ENCODE measurements around the gene SYT14. TPM values are rescaled to one million over a fixed set of nuclear protein-coding genes. Genes with fewer than 3 reads are reported as not detected.
A peak's percentile ranks its signal among the peaks of the same experiment; 100 is the strongest.
"Not testable (repeated sequence)": the region's sequence is repeated elsewhere in the genome, so short reads cannot be mapped to it uniquely, and the experiment has no call there.

SYT14 gene
- polyA plus RNA-seq, 3 donors, result 0.39 to 0.45 (median 0.42) TPM

DNA sequence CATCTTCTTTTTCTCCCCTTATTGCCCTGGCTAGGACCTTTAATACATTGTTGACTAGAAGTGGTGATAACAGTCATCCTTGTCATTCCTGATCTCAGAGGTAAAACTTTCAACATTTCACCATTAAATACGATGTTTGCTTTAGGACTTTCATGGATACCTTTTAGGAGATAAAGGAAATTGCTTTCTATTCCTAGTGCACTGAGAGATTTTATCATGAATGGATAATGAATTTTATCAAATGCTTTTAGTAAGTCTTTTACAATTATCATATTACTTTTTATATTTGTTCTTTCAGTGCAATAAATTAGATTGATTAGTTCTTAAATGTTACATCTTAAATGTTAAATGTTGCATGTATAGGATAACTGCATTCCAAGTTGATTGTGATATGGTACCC, 147.3 kb downstream of the SYT14 start:
- DNase-seq (ENCODE audit: extremely low read depth in 1 of 11, low read depth in 9 of 11, low spot score in 4 of 11), result no peak

DNA sequence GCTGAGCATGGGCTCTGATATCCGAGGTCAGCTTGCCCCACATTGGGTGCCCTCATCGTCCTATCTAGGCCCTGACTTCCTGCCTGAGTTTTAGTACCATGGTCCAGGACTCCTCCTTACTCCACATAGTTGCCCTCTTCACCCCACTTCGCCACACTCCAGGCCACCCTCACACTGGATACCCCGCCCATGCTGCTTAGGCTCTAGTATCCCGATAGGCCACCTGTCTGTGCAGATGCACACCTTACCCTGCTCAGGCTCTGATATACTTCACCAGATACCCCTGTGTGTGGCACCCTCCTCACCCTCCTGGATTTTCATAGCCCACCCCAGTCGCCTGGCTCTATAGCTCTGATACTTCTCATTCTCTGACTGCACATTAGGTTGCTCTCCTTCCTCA, 149.0 kb downstream of the SYT14 start:
- DNase-seq (ENCODE audit: extremely low read depth in 1 of 11, low read depth in 9 of 11, low spot score in 4 of 11), result no peak

DNA sequence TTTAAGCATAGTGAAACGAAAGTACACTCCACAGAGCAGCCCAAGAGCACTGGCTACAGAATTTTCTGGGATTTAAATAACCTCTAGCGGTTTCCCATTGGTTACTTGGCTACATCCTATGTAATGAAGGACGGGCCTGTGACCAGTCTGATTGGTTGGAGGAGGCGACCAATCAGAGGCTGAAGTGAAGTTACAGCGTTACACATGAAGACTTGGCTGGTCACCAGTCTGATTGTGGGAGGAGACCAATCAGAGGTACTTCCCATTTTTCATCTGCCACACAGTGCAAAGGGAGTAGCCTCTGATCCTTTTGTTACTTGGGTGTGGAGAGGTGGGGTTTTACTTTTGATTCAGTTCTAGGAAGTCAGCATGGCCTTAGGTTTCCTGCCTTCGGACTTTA, 151.8 kb downstream of the SYT14 start:
- no peak for DNase-seq (ENCODE audit: extremely low read depth in 1 of 11, low read depth in 9 of 11, low spot score in 4 of 11)

DNA sequence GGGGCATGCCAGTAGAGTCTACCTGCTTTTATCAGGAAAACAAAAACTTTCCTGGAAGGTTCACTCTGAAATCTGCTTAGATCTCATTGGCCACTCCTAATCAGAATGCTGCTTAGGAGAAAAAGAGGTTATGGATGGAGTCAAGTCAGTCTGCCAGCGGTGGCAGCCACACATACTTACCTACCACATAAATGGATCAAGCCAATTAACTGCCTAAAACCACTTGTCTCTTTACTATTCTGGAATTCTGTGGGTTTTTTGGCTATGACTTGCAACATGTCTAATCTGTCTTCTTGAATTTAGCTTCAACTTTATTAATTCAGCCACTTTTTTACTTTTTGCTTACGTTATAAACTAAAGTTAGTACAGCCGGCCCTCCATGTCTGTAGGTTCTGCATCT, 154.3 kb downstream of the SYT14 start:
- DNase-seq (ENCODE audit: extremely low read depth in 1 of 11, low read depth in 9 of 11, low spot score in 4 of 11), result no peak

DNA sequence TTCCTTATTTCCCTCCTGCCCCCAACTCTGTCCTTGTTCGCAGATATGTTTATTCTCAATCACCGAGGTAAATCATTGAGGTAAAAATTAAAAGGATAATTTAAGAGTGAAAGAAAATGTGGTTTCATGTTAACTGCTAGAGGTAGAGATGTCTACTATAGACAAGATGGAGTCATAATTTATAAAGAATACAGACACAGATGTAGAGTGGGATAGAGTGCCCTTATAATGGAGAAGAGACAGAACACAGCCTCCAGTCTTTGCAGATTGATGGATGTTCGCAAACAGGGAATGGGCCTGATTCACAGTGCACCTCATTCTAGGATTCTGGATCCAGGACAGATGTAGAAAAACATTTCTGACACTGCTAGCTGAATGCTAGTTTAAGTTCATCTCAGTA, 155.4 kb downstream of the SYT14 start:
- no peak for DNase-seq (ENCODE audit: extremely low read depth in 1 of 11, low read depth in 9 of 11, low spot score in 4 of 11)

DNA sequence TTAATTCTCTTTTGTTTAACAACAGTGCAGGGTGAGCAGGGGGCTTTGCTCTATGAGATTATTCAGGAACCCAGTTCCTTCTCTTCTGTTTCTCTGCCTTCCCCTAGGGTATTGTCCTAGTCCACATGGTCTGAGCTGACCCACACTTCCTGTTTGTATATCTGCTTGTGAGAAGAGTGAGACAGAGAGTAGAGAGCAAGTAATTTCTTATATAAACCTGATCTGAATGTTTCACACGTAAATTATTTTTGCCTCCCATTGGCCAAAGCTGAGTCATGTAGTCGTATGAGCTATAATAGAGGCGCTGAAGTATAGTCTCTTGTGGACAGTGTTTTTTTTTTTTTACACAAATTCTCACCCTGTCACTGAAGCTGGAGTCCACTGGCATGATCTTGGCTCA, 160.3 kb downstream of the SYT14 start:
- no peak for DNase-seq (ENCODE audit: extremely low read depth in 1 of 11, low read depth in 9 of 11, low spot score in 4 of 11)

DNA sequence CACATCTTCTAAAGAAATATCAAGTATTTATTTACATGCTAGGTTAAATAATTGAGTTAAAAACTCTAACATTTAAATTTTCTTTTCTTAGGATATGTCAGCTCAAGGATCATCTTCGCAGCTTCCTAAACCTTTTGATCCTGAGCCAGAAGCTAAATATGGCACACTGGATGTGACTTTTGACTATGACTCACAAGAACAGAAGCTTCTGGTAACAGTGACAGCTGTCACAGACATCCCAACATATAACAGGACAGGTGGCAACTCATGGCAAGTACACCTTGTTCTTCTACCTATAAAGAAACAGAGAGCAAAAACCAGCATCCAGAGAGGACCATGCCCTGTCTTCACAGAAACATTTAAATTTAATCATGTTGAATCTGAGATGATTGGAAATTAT, 161.9 kb downstream of the SYT14 start:
- DNase-seq (ENCODE audit: extremely low read depth in 1 of 11, low read depth in 9 of 11, low spot score in 4 of 11), result no peak

DNA sequence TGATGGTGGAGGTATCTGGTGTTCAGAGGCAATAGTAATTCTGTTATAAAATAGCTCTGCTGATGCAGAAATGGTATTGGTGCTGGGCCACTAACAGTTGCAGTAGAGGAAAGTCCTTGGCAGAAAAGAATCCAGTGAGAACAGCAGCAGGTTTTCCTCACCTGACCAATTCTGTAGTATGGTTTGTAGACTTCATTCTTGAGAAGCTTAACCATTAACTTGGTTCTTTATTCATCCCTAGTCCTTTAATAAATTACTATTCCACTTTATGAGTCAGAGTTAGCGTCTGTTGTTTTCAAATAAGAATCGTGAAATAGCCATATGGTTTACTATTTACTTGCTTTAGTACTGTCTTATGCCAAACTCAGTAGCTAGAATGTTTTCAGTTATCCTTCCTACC, 166.1 kb downstream of the SYT14 start:
- DNase-seq (ENCODE audit: extremely low read depth in 1 of 11, low read depth in 9 of 11, low spot score in 4 of 11), result peak in 3 of 11 donors; percentile 3 to 27 (median 15)

DNA sequence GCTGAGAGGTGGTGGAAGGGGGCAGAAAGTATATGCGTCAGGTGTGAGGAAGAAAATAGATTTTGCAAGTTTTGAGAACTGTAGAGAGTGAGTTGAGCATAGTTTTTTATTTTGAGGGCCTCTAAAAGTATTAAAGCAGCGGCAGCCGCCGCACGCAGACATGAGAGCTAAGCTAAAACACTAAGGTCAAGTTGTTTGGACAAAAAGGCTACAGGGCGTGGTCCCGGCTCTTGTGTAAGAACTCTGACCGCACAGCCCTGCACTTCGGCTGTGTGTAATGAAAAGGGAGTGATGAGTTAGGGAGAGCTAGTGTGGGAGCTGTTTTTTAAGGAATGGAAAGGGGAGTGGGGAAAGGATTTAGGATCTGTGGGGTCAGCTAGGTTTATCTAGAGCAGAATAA, 174.9 kb downstream of the SYT14 start:
- not testable (repeated sequence) for DNase-seq (ENCODE audit: extremely low read depth in 1 of 11, low read depth in 9 of 11, low spot score in 4 of 11)

DNA sequence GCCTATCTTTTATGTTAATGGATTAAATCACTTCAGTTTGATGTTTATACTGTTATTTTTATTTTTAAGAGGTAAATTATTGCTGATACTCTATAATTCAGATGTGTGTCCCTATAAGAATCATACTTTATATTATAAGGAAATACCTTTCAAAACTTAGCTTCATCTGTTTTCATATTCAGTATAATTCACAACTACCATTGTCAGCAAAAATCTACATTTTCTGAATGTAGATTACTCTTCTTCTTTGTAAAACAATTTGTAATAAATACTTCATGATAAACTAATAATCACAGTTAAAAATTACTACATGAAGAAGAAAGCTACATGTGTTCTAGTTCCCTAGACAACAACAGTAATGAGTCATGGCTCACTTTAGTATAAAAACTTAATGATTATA, 179.2 kb downstream of the SYT14 start:
- no peak for DNase-seq (ENCODE audit: extremely low read depth in 1 of 11, low read depth in 9 of 11, low spot score in 4 of 11)

DNA sequence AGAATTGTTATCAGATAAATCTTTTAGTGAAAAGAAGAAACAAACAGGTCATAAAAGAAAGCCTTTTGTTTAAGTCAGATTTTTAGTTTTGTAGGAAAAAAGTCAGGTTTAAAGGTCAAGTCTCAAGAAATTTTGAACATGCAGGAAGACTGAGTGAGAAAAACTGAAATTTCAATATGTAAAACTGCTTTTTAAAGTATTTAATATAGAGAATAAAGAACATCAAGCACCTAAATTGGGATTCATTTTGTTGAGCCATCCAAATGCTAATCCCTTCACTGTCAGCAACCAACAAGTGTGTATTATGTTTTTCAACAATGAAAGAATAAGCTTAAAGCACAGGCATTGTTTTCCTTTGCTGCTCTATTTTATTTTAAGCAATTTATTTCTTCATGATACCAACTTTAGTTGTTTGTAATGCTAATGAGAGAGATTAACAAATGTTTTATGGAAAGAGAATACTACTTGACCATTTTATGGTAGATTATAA, 179.7 kb downstream of the SYT14 start:
- no peak for DNase-seq (ENCODE audit: extremely low read depth in 1 of 11, low read depth in 9 of 11, low spot score in 4 of 11)

DNA sequence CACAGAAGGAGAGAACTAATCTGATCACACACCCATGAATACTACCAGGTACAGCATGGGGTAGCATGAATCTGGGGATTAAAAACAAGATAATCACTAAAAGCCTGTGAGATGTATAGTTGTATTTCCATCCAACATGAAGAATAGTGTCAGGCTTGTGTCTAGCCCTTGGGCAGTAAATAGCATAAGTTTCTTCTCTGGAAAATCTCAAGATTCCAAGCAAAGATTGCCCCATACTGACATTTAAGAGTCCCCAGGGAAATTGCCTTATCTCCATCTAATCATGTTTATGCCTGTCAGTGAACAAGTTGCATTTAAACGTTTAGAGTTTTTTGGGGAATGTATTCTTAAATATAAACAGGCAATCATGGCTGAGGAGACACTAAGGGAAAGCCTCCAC, 185.4 kb downstream of the SYT14 start:
- no peak for DNase-seq (ENCODE audit: extremely low read depth in 1 of 11, low read depth in 9 of 11, low spot score in 4 of 11)

DNA sequence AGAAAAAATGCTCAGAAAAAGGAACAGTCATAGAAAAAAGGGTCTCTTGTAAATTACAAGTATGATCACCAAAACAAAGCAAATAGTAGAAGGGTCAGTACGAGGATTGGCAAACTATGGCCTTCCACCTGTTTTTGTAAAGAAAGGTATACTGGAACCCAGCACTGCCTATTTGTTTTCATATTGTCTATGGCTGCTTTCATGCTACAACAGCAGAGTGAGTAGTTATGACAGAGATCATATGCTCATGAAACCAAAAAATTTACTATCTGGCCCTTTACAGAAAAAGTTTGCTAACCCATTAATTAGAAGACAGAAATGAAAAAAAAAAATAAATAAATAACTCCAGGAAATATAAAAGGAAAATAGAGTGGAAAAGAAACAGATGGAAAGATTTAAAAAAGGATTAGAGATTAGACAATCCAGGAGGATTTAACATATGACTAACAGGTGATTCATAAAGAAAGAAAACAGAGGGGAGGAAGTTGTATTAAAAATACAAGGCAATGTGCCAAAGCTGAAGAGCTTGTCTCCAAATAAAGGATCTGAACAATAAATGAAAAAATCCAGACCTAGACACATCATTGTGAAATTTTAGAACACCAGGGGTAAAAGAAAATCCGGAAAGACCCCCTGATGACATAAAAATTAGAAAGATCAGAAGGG, 186.0 kb downstream of the SYT14 start:
- DNase-seq (ENCODE audit: extremely low read depth in 1 of 11, low read depth in 9 of 11, low spot score in 4 of 11), result no peak

DNA sequence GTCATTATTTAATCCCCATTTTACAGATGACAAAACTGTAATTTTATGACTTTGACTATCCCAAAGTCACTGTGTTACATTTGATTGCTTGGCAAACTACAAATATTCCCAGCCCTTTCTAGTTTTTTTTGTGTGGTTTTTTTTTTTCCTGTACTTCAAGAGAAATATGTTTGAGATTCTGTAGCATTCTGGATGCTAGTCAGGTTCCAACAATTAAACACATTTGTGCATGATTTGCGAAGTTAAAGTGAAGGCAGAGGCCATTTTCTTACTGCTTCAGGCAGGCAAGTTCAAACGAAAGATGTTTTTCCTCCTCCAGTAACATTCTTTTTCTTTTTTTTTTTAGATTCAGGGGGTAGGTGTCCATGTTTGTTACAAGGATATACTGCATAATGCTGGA, 186.7 kb downstream of the SYT14 start:
- no peak for DNase-seq (ENCODE audit: extremely low read depth in 1 of 11, low read depth in 9 of 11, low spot score in 4 of 11)

DNA sequence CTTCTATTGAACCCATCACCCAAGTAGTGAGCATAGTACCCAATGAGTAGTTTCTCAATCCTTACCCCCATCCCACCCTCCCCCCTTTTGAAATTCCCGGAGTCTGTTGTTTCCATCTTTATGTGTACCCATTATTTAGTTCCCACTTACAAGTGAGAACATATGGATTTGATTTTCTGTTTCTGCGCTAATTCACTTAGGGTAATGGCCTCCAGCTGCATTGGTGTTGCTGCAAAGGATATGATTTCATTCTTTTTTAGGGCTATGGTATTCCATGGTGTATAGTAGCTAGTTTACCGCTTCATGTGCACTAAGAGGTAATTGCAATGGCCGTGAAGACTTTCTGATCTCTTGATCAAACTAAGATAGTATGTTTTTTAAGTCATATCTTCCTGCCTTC, 187.1 kb downstream of the SYT14 start:
- no peak for DNase-seq (ENCODE audit: extremely low read depth in 1 of 11, low read depth in 9 of 11, low spot score in 4 of 11)

DNA sequence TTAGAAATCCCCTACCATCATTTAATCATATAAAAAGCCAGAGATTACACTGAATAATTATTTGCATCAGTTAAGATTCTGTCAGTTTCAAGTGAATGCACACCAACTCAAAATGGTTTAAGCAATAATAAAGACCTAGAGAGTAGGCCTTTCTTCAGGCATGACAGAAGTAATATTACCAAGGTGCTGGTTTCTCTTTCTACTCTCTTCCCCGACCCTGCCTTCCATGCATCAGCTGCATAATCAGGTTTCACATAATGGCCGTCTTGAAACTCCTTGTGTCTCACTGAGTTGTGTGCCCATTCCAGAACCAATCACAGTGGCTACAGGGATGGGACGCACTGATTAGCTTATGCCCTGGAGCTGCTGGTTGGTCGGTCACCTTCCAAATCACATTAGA, 191.1 kb downstream of the SYT14 start:
- DNase-seq (ENCODE audit: extremely low read depth in 1 of 11, low read depth in 9 of 11, low spot score in 4 of 11), result no peak

DNA sequence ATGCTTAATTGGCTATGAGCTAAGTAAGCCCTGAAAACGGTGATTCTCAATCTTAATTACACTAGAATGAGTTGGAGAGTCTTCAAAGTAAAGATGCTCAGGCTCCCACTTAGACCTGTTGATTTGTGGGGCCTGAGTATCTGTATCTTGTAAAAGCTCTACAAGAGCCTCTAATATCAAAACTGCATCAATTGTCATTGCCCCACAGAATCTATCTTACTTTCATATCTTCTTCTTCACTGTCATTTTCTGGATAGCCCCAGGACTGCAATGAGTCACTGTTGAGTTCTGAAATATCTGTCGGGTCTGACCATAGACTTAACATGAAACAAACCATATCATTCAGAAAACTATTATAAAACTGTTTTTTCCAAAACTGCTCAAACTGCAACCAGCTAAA, 191.7 kb downstream of the SYT14 start:
- no peak for DNase-seq (ENCODE audit: extremely low read depth in 1 of 11, low read depth in 9 of 11, low spot score in 4 of 11)

DNA sequence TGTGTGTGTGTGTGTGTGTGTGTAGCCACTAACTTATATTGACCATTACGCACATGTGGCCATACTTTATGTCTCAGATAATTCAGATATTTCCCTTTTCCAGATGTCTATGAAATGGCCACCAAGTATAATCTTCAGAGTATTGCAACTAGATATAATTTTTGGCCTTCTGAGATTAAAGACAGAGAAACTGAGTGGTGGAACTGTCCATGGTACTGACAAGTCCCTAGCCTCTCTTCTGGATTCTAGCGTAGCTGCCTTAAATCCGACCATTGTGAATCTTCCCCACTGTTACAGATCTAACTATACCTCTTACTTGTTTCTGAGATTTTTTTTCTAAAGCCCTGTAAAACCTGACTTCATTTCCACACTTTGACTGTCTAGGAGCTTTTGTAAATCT, 194.6 kb downstream of the SYT14 start:
- peak in 10 of 11 donors; percentile 7 to 47 (median 26) for DNase-seq (ENCODE audit: extremely low read depth in 1 of 11, low read depth in 9 of 11, low spot score in 4 of 11)

DNA sequence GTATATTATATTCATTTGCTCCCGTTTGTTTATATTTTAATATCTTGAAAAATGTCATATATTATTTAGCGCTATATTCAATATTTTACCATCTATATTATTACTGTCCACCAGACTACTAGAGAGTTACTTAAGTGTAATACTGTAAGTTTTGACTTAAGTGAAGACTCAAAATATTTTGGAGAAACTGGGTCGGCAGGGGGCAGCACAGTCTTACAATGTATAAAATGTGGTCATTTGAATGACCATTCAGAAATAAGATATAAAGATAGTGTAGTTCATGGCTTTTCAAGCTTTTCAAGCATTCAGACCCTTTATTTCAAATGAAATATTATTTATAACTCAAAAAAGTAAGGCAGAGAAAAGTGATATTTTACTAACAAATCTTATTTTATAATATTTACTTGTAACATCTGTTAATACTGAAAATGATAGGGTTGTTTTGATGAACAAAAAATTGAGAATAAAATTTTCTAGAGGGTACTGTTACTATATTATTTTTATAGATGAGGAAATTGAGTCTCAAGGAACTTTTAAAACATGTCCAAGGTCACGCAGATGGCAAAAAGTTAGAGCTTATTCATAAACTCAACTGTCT, 205.5 kb downstream of the SYT14 start:
- DNase-seq (ENCODE audit: extremely low read depth in 1 of 11, low read depth in 9 of 11, low spot score in 4 of 11), result peak; percentile 31 to 76 (median 51)

DNA sequence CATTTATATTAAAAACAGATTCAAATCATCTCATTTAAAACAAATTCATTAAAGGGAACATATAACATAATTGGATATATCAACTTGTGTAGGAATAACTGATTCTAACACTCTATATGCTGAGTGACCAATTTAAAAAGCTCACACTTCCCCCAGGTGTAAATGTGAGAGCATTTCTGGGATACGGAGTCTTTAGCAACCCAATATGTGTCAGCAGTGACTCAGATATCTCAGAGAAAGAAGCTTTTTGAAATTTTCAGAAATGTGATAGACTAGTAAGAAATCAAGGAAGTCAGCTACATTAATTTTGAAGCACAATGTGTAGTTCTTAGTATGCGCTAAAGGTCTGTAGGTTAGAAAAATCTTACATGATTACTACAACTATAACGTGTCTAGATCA, 206.7 kb downstream of the SYT14 start:
- DNase-seq (ENCODE audit: extremely low read depth in 1 of 11, low read depth in 9 of 11, low spot score in 4 of 11), result no peak

DNA sequence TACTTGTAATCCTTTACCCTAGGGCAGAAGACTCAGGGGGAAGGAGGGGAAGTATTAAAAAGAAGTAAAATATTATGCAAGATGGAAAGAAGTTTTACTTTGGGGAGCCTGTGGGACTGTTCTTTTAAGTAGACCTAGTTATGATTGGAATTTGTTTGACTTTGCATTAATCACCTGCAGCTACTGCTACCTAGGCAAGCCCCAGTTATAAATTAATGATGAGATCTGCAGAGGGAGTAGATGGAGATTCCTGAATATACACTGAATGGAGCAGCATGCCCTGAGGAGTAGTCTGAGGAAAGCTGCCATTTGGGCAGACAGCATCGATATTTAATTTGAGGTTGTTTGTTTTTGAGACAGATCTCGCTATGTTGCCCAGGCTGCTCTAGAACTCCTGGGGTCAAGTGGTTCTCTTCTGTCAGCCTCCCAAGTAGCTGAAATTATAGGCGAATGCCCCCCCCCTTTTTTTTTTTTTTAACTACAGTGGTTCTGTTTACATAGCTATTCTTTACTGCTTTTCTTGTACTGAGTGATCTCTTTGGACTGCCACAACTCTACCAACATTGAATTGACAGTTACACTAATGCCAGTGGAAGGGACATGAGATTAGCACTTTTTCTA, 213.1 kb downstream of the SYT14 start:
- no peak for DNase-seq (ENCODE audit: extremely low read depth in 1 of 11, low read depth in 9 of 11, low spot score in 4 of 11)
